H54 (cell line): ENCODE measurements around the gene TMEM120B.
A peak's percentile ranks its signal among the peaks of the same experiment; 100 is the strongest.
"Not testable (repeated sequence)": the region's sequence is repeated elsewhere in the genome, so short reads cannot be mapped to it uniquely, and the experiment has no call there.

Experiments
- DNase-seq: peaks from one replicate; pipeline ENCODE4 v3.0.0; 2011; ENCODE audit warnings: low spot score, mixed read lengths; ENCODE audit not compliant: insufficient read length
- FAIRE-seq: peaks from 3 replicates; lab custom pipeline; 2011; peaks lifted over from hg19 to GRCh38; lab: Jason Lieb, UNC
- POLR2A ChIP-seq: IDR thresholded peaks from 2 replicates; pipeline ENCODE4 v1.6.1; 2011; ENCODE audit warnings: low read depth, mild to moderate bottlenecking, low read length

Gene TMEM120B

DNA sequence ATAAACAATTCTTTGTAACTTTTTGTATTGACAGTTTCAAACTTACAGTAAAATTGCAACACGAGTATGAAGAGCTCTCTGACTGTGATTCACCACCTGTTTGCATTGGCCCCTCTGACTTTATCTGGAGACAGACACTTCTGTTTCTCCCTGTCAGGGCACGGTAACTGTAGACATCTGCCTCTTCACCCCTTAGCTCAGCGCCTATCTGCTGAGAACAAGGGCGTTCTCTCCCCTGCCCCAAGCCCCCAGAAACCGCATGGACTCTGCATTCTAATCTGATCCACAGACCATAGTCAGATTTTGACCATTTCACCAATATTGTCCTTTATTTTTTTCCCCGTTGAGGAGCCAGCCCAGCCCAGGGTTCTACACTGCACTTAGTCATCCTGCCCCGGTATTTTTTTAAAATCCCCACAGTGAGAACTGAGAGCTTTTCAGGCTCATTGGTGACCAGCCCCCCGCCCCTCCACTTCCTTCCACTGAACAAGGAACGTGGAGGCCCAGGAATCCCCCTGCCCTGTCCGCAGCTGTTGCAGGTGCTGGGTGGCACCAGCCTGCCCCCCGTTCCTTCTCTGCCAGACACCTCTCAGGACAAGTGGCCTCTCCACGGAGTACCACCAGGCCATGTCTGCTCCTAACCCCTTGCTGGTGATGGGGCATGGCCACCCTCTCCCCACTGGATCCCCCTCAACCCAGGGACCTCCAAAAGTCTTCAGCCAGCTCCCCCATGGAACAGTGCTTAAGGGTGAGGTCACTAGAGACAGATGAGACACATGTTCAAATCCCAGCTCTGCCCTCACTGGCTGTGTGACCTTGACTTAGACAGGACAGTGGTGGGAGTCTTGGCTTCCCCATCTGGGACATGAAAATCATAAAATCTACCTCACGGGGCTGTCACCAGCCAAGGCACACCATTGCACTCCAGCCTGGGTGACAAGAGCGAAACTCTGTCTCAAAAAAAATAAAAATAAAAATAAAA, 69.7 kb downstream of the TMEM120B start:
- no peak for FAIRE-seq
- TF ChIP-seq POLR2A: no peak
- DNase-seq: no peak

DNA sequence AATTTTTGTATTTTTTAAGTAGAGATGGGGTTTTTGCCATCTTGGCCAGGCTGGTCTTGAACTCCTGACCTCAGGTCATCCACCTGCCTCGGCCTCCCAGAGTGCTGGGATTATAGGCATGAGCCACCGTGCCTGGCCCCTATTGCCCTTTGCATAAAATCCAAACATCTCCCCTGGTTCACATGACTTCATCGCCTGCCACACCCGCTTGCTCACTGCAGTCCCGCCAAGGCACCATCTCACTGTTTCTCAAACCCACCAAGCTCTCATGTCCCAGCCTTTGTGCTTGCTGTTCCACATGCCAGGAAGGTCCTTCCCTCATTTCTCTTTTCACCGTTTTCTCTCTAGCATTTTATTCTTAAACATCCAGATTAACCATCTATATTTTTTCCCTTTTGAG, 71.2 kb downstream of the TMEM120B start:
- DNase-seq (no peak), FAIRE-seq (peak; percentile 30)
- no peak for TF ChIP-seq POLR2A

DNA sequence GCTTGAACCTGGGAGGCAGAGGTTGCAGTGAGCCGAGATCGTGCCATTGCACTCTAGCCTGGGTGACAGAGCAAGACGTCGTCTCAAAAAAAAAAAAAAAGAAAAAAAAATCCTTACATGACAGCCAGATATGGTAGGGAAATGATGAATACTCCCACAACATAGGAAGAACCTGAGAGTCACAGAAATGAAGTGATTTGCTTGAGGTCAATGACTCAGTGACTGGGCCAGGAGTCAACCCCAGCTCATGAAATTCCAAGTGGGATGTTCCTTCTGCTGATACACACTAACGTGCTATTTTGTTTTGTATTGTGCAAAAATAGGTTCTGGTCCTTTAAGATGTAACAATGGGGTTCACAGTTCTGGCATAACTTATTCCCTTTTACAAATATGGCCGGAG, 71.9 kb downstream of the TMEM120B start:
- peak; percentile 92 for FAIRE-seq
- no peak for DNase-seq
- no peak for TF ChIP-seq POLR2A

DNA sequence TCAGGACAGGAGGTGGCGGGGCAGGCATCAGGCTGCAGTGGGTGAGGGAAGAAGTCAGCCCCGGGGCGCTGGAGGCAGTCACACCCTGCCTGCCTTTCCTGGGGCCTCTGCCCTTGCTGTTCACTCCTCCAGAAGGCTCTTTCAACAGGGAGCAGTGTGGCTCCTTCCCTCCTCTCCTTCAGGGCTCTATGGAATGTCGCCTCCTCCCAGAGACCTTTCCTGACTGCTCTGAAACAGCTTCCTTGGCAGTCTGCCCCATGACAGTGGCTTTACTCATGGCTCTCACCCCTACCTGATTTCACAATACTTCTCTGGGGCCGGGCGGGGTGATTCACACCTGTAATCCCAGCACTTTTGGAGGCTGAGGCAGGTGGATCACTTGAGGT, 73.9 kb downstream of the TMEM120B start:
- no peak for TF ChIP-seq POLR2A
- peak; percentile 90 for FAIRE-seq

DNA sequence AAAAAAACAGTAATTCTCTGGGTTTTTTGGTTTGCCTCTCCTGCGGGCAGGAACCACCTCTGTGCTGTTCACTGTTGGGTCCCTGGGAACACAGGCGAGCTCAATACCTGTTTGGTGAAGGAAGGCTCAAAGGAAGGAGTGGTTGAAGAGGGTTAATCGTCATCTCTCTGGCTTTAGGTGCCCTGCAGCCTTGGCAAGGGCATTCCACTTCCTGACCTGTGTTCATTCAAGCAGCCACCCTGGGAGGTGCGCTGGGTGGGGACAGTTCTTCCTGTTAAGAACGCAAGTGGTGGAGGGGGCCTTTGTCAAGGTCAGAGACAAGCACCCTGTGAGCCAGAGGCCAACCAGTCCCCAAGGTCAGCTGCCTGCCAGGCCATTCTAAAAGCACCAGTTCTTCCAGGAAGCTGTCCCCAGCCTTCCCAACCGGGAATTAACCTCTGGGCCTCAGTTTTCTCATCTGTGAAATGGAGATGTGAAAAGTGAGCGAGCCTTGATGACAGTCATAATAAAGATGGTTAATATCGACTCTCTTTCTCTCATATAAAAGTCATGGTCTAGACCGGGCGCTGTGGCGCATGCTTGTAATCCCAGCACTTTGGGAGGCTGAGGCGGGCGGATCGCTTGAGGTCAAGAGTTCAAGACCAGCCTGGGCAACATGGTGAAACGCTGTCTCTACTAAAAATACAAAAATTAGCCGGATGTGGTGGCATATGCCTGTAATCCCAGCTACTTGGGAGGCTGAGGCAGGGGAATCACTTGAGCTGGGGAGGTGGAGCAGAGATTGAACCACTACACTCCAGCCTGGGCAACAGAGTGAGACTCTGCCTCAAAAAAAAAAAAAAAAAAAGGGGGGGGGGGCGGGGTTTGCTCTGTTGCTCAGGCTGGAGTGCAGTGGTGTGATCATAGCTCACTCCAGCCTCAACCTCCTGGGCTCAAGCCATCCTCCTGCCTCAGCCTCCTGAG, 74.8 kb downstream of the TMEM120B start:
- no peak for FAIRE-seq

More for the DNA sequence above, 73.9 kb downstream of the TMEM120B start:
- no peak for DNase-seq

DNA sequence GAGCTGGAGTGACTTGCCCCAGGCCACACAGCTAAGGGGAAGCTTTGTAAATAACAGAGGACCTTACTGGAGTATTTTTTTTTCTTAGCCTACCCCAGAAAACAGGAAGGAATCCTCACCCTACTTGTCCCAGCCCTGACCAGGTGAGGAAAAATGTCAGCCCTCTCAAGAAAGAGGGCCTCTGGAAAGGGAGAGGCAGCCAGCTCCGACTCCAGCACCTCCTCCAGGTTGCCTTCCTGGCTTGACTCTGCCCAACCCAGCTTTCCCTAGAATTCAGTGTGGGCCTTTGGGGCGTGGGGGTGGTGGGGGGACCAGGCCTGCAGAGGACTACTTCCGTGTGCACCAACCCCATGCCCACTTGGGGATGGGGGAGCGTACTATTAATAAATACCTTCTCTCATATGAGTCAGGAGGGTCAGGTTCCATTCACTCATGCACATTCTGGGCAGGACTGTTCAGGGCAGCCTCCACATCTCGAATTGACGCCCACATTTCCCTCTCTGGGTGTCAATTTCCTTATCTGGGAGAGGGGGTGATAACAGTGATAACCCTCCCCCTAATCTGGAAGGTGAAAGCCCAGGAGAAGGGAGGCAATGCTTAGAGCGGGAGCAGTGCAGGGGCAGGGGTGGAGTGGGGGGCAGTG, 75.7 kb downstream of the TMEM120B start:
- no peak for FAIRE-seq
- DNase-seq: no peak
- TF ChIP-seq POLR2A: no peak

More for the DNA sequence above, 74.8 kb downstream of the TMEM120B start:
- no peak for TF ChIP-seq POLR2A
- DNase-seq: no peak

DNA sequence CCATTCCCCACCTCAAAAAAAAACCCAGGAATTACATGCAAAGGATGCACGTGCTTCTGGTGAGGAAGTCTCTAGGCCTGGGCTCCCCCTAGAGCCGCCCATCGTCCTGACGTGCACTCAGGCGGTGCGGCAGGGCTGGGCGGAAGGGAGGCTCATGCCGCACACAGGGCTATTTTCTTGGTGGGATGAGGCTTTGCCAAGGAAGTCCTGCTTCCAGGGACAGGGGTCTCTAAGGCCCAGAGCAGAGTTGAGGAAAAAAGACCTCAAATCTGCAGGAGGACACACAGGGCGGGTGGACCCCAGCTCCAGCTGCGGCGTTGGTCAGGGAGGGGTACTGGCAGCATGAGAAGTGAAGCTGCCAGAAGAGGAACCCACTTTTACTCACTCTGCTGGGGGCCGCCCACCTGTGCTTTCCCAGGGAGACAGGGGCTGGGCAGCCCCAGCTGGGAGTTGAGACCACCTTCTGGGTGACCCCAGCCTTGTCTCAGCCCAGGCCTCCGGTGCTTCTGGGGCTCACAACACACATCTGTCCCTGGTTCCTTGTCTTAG, 76.8 kb downstream of the TMEM120B start:
- TF ChIP-seq POLR2A: no peak
- FAIRE-seq: no peak
- DNase-seq: no peak

DNA sequence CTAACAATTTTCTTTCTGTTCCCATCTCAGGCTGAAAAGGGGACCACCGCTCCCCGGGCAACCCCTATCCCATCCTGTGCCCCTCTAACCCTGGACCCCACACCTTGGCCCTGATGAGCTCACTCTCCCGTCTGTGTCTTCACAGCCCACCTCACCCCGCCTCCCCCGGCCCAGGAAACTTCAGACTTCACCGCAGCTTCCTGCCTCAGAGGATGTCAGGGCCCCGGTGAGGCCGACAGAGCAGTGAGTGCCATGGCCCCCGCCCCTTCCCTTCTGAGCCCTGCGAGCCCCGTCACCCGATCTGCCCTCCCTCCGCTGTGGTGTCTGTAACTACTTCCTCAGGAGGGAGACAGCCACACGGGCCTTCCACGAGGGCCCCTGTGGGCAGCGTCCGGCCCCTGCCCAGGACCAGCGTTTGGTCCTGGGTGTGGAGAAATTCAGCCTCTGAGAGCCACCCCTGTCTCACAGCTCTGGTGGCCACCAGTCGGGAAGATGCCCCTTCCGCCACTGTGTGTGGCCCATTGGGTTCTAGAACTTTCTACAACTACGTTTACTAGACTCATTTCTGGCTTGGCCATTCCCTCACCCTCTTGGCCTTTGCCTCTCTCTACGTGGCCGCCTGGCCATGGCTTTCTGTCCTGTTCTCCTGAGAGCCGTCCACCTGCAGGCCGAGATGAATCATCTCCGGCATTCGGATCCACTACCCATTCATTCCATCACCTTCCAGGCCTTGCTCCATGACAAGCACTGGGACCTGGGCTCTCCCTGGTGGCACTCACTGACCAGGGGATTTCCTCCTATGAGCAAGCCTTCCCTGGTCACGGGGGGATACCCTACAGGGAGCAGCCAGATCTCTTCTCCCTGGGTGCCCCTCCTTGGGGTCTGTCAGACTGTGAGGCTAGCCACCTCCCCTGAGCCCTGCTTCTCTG, 77.5 kb downstream of the TMEM120B start:
- no peak for DNase-seq
- no peak for FAIRE-seq
- no peak for TF ChIP-seq POLR2A

DNA sequence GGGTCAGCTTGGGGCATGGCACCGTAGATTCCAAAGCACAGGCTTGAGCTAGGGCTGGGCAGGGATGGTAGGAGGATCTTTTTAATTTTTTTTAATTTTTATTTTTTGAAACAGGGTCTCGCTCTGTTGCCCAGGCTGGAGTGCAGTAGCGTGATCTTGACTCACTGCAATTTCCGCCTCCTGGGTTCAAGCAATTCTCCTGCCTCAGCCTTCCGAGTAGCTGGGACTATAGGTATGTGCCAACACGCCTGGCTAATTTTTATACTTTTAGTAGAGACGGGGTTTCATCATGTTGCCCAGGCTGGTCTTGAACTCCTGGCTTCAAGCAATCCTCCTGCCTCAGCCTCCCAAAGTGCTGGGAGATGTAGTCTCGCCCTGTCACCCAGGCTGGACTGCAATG, 78.2 kb downstream of the TMEM120B start:
- DNase-seq, FAIRE-seq: not testable (repeated sequence)

DNA sequence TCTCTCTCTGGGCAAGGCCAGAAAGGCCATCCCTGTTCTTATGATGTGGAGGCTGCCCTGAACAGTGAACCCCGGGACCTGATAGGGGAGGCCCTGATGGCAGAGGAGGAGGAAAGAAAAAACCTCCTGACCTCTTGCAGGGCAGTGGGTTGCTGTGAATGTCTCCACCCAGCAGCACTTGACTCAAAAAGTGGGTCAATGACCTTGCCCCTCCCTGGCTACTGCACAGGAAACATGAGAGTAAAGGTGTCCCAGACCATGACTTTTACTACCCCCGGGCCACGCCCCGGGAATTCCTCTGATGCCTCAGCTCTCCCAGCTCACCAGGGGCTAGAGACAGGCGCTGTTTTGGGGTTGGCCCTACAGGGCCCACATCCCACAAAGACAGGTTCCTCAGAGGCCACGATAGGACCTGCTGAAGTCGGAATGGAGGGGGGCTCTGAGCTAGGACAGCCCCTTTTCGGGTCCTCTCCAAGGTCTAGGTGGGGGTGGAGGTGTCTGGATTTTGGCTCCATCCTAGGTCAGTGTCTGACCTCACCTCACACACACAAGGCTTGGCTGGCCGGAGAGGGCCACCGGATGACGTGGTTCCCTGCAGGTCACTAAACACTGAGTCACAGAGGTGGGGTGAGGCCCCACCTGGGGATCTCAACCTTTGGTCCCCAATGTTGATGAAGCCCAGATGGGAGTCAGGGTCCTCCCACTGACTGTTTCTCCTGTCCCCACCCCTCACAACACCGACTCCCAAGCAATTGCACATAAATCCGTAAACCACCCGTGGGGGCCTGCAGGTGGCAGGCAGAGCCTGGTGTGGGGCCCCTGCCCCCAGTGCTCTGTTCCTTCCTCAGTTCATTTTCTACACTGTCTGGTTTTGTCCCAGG, 79.4 kb downstream of the TMEM120B start:
- FAIRE-seq (peak; percentile 81), DNase-seq (no peak)

DNA sequence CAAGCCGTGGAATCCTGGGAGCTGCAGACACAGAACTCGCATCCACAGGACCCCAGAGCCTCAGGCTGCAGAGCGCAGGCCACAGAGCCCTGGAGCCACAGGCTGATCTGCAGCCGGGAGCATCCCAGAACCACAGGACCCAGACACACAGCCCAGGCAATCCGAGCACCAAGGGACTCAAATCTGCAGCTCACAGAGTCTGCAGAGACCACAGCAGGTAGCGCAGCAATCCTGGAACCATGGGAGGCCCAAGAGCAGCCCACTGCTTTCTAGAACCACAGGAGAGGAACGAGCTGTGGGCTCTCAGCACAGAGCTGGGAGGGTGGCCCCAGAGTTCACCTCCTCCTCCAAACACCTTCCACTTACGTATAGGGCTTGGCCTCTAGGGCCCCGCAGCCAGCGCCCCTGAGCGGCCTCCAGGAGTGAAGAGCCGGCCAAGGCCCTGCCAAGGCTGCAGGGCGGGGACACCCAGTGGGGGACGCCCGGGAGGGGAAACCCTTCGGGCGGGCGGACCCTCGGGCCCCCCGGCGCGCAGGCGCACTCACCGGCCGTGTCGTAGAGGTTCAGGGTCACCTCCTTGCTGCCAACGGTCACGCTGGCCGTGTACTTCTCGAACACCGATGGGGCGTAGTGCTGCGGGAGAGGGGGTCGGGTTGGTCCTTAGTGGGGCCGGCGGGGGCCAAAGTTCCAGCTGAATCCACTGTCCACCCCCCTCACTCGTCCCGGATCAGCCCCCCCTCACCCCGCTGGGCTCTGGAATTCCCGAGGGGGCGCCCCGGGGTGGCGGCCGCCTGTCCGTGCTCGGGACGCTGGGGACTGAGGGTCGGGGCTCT, 80.3 kb downstream of the TMEM120B start:
- no peak for FAIRE-seq
- no peak for DNase-seq
- no peak for TF ChIP-seq POLR2A

More for the DNA sequence above, 79.4 kb downstream of the TMEM120B start:
- TF ChIP-seq POLR2A: no peak
